ENCODE measurements around the gene TUBB4A. TPM values are rescaled to one million over a fixed set of nuclear protein-coding genes. Genes with fewer than 3 reads are reported as not detected.
A peak's percentile ranks its signal among the peaks of the same experiment; 100 is the strongest.
"Not testable (repeated sequence)": the region's sequence is repeated elsewhere in the genome, so short reads cannot be mapped to it uniquely, and the experiment has no call there.

The TUBB4A gene
- total RNA-seq, result 1 to 10 TPM; 1.2 to 2.5 TPM

- Mint-ChIP-seq H3K9me3 (no peaks in the 10 kb centered on the region), H3K4me1 (peaks cover 32% of the 10 kb centered on the region), H3K27me3 (peaks cover 17% of the 10 kb centered on the region), H3K4me3 (peak within 1 kb of the TSS; percentile 72), H3K36me3 (ENCODE audit: low read depth) (no peaks in the 10 kb centered on the region), H3K27ac (no peak within 1 kb of the TSS)
- ChIA-PET CTCF (no interaction called here), POLR2A (no interaction called here)
- peak; percentile 25 for DNase-seq
Measured at GRCh38 chr19:6501740-6502648, at the start of gene TUBB4A. Gene TUBB4A, minus strand, starts transcription at chr19:6502309. Its CDS starts 97 bp downstream, at chr19:6502212.

DNA sequence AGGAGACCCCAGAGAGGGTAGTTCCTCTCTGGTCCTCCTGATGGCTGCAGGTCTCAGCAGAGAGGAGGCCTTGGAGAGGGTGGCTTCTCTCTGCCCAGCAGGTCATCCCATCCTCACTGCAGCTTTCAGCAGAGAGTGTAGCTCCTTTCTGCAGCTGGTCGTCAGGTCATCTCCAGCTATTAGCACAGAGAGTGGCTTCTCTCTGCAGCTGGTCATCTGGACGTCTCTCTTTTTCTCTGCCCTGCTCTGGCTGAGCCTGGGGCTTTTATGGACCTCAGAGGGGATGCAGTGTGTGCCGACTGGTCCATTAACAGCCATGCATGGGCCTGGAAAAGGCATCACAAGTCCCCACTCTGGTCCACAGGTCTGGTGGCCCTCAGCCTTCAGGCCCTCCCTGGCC is 49.0 kb upstream of the TUBB4A start:
- H3K27me3 Mint-ChIP-seq, result peaks cover 2% of the 10 kb centered on the region
- H3K9me3 Mint-ChIP-seq, result no peaks in the 10 kb centered on the region
- no peak for DNase-seq
- no peak overlapping the region for H3K27ac Mint-ChIP-seq
- ChIA-PET CTCF (interaction anchor here (0.7 to 1.8 kb wide), 4 partner anchors 13 to 187 kb away, joined by 3 to 4 read pairs (median 3); partner anchors contain the start of gene GPR108), POLR2A (no interaction called here)
- no peak overlapping the region for H3K4me3 Mint-ChIP-seq
- H3K36me3 Mint-ChIP-seq (ENCODE audit: low read depth), result no peaks in the 10 kb centered on the region
- peaks cover 16% of the 10 kb centered on the region for H3K4me1 Mint-ChIP-seq

DNA sequence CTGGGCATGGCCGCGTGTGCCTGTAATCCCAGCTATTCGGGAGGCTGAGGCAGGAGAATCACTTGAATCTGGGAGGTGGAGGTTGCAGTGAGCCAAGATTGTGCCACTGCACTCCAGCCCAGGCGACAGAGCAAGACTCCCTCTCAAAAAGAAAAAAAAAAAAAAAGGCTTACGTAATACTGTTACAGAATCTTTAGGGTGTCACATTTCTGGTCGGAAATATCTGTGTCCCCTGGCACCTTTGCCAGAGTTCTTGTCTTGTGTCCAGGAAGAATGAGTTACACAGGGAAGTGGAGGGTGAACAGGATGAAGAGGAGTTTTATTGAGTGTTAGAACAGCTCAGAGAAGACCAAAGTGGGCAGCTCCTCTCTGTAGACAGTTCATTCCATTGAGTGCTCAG is 48.6 kb upstream of the TUBB4A start:
- H3K4me3 Mint-ChIP-seq; CTCF ChIA-PET; H3K27me3 Mint-ChIP-seq; POLR2A ChIA-PET; DNase-seq; H3K36me3 Mint-ChIP-seq (ENCODE audit: low read depth); H3K9me3 Mint-ChIP-seq; H3K27ac Mint-ChIP-seq: not testable (repeated sequence)
- H3K4me1 Mint-ChIP-seq, result peaks cover 16% of the 10 kb centered on the region

- POLR2A ChIA-PET, result no interaction called here
Measured at GRCh38 chr19:6543866-6544347, 41.8 kb upstream of the TUBB4A start.

GRCh38 chr19:6540918-6541689 is 39.0 kb upstream of the TUBB4A start:
- Mint-ChIP-seq H3K27ac (no peak overlapping the region), H3K9me3 (peaks cover 2% of the 10 kb centered on the region), H3K4me1 (peaks cover 20% of the 10 kb centered on the region), H3K36me3 (ENCODE audit: low read depth) (peaks cover 4% of the 10 kb centered on the region), H3K27me3 (no peaks in the 10 kb centered on the region), H3K4me3 (no peak overlapping the region)
- ChIA-PET CTCF (interaction anchor here (1.0 to 1.2 kb wide), 2 partner anchors 196 to 198 kb away, joined by 3 read pairs; partner anchors contain the start of gene GPR108), POLR2A (no interaction called here)
- DNase-seq, result no peak

More at GRCh38 chr19:6543866-6544347, 41.8 kb upstream of the TUBB4A start:
- no peak overlapping the region for H3K4me3 Mint-ChIP-seq
- DNase-seq, result no peak
- H3K36me3 Mint-ChIP-seq (ENCODE audit: low read depth), result no peaks in the 10 kb centered on the region
- H3K27me3 Mint-ChIP-seq, result no peaks in the 10 kb centered on the region
- H3K27ac Mint-ChIP-seq, result peak overlapping the region; percentile 5
- no peaks in the 10 kb centered on the region for H3K9me3 Mint-ChIP-seq
- peaks cover 8% of the 10 kb centered on the region for H3K4me1 Mint-ChIP-seq
- CTCF ChIA-PET, result interaction anchor here (0.6 to 0.8 kb wide), 2 partner anchors 36 to 320 kb away, joined by 3 to 5 read pairs; no protein-coding TSS in a partner anchor

- Mint-ChIP-seq H3K9me3 (peaks cover 9% of the 10 kb centered on the region), H3K4me1 (peaks cover 28% of the 10 kb centered on the region), H3K36me3 (ENCODE audit: low read depth) (peaks cover 10% of the 10 kb centered on the region), H3K27me3 (peaks cover under 1% of the 10 kb centered on the region), H3K27ac (no peak overlapping the region), H3K4me3 (no peak overlapping the region)
- no peak for DNase-seq
- ChIA-PET POLR2A (no interaction called here), CTCF (interaction anchor here (1.1 kb wide), 1 partner anchor 17 kb away, joined by 3 read pairs; no protein-coding TSS in a partner anchor)
Measured at GRCh38 chr19:6539514-6539913, 37.4 kb upstream of the TUBB4A start.

- peaks cover 23% of the 10 kb centered on the region for H3K27me3 Mint-ChIP-seq
- ChIA-PET POLR2A (no interaction called here), CTCF (interaction anchor here (0.8 to 2.3 kb wide), 5 partner anchors 11 to 328 kb away, joined by 3 to 8 read pairs (median 3); no protein-coding TSS in a partner anchor)
- peaks cover 10% of the 10 kb centered on the region for H3K36me3 Mint-ChIP-seq (ENCODE audit: low read depth)
- peaks cover 9% of the 10 kb centered on the region for H3K9me3 Mint-ChIP-seq
- H3K4me1 Mint-ChIP-seq, result peaks cover 52% of the 10 kb centered on the region
- H3K27ac Mint-ChIP-seq, result peak overlapping the region; percentile 77
- no peak overlapping the region for H3K4me3 Mint-ChIP-seq
- no peak for DNase-seq
Measured at GRCh38 chr19:6535558-6536137, 33.5 kb upstream of the TUBB4A start.

- H3K9me3 Mint-ChIP-seq, result peaks cover 9% of the 10 kb centered on the region
- H3K4me3 Mint-ChIP-seq, result no peak overlapping the region
- POLR2A ChIA-PET, result no interaction called here
- peaks cover 10% of the 10 kb centered on the region for H3K36me3 Mint-ChIP-seq (ENCODE audit: low read depth)
- no peak for DNase-seq
- H3K4me1 Mint-ChIP-seq, result peaks cover 63% of the 10 kb centered on the region
- CTCF ChIA-PET, result interaction anchor here (0.5 to 2.3 kb wide), 6 partner anchors 12 to 202 kb away, joined by 3 to 8 read pairs (median 4); no protein-coding TSS in a partner anchor
- no peak overlapping the region for H3K27ac Mint-ChIP-seq
- H3K27me3 Mint-ChIP-seq, result peaks cover 34% of the 10 kb centered on the region
Measured at GRCh38 chr19:6534451-6535093, 32.5 kb upstream of the TUBB4A start.

GRCh38 chr19:6533746-6534418 is 31.8 kb upstream of the TUBB4A start:
- no peak overlapping the region for H3K4me3 Mint-ChIP-seq
- peaks cover 9% of the 10 kb centered on the region for H3K9me3 Mint-ChIP-seq
- CTCF ChIA-PET, result interaction anchor here (0.6 kb wide), 1 partner anchor 110 kb away, joined by 5 read pairs; no protein-coding TSS in a partner anchor
- peaks cover 38% of the 10 kb centered on the region for H3K27me3 Mint-ChIP-seq
- no peak overlapping the region for H3K27ac Mint-ChIP-seq
- H3K36me3 Mint-ChIP-seq (ENCODE audit: low read depth), result peaks cover 10% of the 10 kb centered on the region
- POLR2A ChIA-PET, result no interaction called here
- peaks cover 61% of the 10 kb centered on the region for H3K4me1 Mint-ChIP-seq
- no peak for DNase-seq

DNA sequence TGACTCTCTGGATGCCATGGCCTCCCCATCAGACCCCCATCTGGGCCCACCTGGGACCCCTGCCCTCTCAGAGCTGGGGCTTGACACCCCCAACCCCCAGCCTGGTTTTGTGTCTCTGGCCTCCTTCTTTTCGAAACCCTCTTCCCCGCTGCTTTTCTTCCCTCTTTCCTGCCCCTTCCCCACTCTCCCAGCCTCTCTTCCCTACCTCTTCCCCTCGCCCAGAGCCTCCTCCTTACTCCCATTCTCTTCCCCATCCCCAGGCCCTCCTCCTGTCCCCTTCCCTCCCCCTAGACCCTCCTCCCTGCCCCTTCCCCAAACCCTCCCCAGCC is 30.9 kb upstream of the TUBB4A start:
- peaks cover 60% of the 10 kb centered on the region for H3K4me1 Mint-ChIP-seq
- H3K27ac Mint-ChIP-seq, result no peak overlapping the region
- peaks cover 10% of the 10 kb centered on the region for H3K36me3 Mint-ChIP-seq (ENCODE audit: low read depth)
- peaks cover 9% of the 10 kb centered on the region for H3K9me3 Mint-ChIP-seq
- ChIA-PET CTCF (no interaction called here), POLR2A (no interaction called here)
- H3K27me3 Mint-ChIP-seq, result peaks cover 38% of the 10 kb centered on the region
- DNase-seq, result no peak
- peak overlapping the region; percentile 74 for H3K4me3 Mint-ChIP-seq

GRCh38 chr19:6532244-6532999 is 30.3 kb upstream of the TUBB4A start:
- H3K4me1 Mint-ChIP-seq, result peaks cover 57% of the 10 kb centered on the region

More at GRCh38 chr19:6532244-6532999, 30.3 kb upstream of the TUBB4A start:
- peaks cover 9% of the 10 kb centered on the region for H3K9me3 Mint-ChIP-seq
- peak overlapping the region; percentile 69 for H3K27ac Mint-ChIP-seq
- POLR2A ChIA-PET, result no interaction called here
- H3K4me3 Mint-ChIP-seq, result peak overlapping the region; percentile 74
- H3K27me3 Mint-ChIP-seq, result peaks cover 38% of the 10 kb centered on the region
- DNase-seq, result peak; percentile 23
- CTCF ChIA-PET, result interaction anchor here (0.5 kb wide), 1 partner anchor 11 kb away, joined by 7 read pairs; no protein-coding TSS in a partner anchor
- H3K36me3 Mint-ChIP-seq (ENCODE audit: low read depth), result peaks cover 10% of the 10 kb centered on the region

Measured in activated CD4-positive, alpha-beta T cell treated with anti-CD3 and anti-CD28 coated beads, Interleukin-2, amount 10 ng/mL, durations not matched to agents 7 days and 5 days (primary cell).